GM23338 (cell line): ENCODE results near the gene CHRM5. TPM values are rescaled to one million over a fixed set of nuclear protein-coding genes. Genes with fewer than 3 reads are reported as not detected.

Experiments used
- ATAC-seq: fragments of 200-7000 bp; cut with Tn5 transposase; 3 replicates; pipeline ENCODE4 v1.9.1; 2020
- DNase-seq: peaks from one replicate; pipeline ENCODE4 v3.0.0-alpha.2; 2015; ENCODE audit warnings: low spot score
- H2AFZ ChIP-seq: fragments of 200-600 bp; sonication (generic); 2 replicates; pipeline ENCODE4 v1.8.0; 2016; ENCODE audit warnings: antibody characterized with exemption, mild to moderate bottlenecking, moderate library complexity
- H3F3A ChIP-seq: fragments of 200-600 bp; sonication (generic); replicated peaks from 2 replicates; pipeline ENCODE4 v1.8.0; 2017; ENCODE audit warnings: antibody characterized with exemption, mixed run types, low read depth
- H3K27ac ChIP-seq: fragments of 200-600 bp; sonication (generic); 2 replicates; pipeline ENCODE4 v1.6.1; 2016; ENCODE audit warnings: low read depth
- H3K27me3 ChIP-seq: fragments of 200-600 bp; sonication (generic); 2 replicates; pipeline ENCODE4 v1.8.0; 2016; ENCODE audit warnings: mild to moderate bottlenecking, mixed run types, moderate library complexity; ENCODE audit not compliant: insufficient read depth
- H3K36me3 ChIP-seq: fragments of 200-600 bp; sonication (generic); 2 replicates; pipeline ENCODE4 v1.8.0; 2016; ENCODE audit warnings: mild to moderate bottlenecking; ENCODE audit not compliant: insufficient read depth
- H3K4me1 ChIP-seq: fragments of 200-600 bp; sonication (generic); 2 replicates; pipeline ENCODE4 v1.8.0; 2016; ENCODE audit warnings: mild to moderate bottlenecking, moderate library complexity; ENCODE audit not compliant: insufficient read depth
- H3K4me2 ChIP-seq: fragments of 200-600 bp; sonication (generic); 2 replicates; pipeline ENCODE4 v1.7.1; 2017; ENCODE audit warnings: mixed run types
- H3K4me3 ChIP-seq: fragments of 200-600 bp; sonication (generic); 2 replicates; pipeline ENCODE4 v1.6.1; 2016; ENCODE audit warnings: mixed run types
- H3K79me2 ChIP-seq: fragments of 200-600 bp; sonication (generic); replicated peaks from 2 replicates; pipeline ENCODE4 v1.8.0; 2017; ENCODE audit warnings: mild to moderate bottlenecking; ENCODE audit not compliant: insufficient read depth
- H3K9me2 ChIP-seq: fragments of 200-600 bp; sonication (generic); 2 replicates; pipeline ENCODE4 v1.8.0; 2017; ENCODE audit not compliant: insufficient read depth
- H4K20me1 ChIP-seq: fragments of 200-600 bp; sonication (generic); replicated peaks from 2 replicates; pipeline ENCODE4 v1.8.0; 2017; ENCODE audit warnings: mild to moderate bottlenecking; ENCODE audit not compliant: insufficient read depth
- H3K27ac Mint-ChIP-seq: 2 replicates; pipeline ENCODE4 v1.8.0; 2020; ENCODE audit warnings: inconsistent platforms, mild to moderate bottlenecking, moderate library complexity, mixed read lengths
- H3K27me3 Mint-ChIP-seq: 3 replicates; pipeline ENCODE4 v1.8.0; 2022; ENCODE audit warnings: low read depth, mild to moderate bottlenecking, moderate library complexity, mixed read lengths, inconsistent platforms; ENCODE audit not compliant: insufficient read depth, poor library complexity
- H3K36me3 Mint-ChIP-seq: 3 replicates; pipeline ENCODE4 v1.8.0; 2021; ENCODE audit warnings: low read depth, mild to moderate bottlenecking, inconsistent platforms, moderate library complexity, mixed read lengths
- H3K4me1 Mint-ChIP-seq: 3 replicates; pipeline ENCODE4 v1.8.0; 2020; ENCODE audit warnings: mild to moderate bottlenecking, inconsistent platforms, mixed read lengths
- H3K4me3 Mint-ChIP-seq: 3 replicates; pipeline ENCODE4 v1.8.0; 2021; ENCODE audit warnings: moderate library complexity, mild to moderate bottlenecking, inconsistent platforms, mixed read lengths
- H3K9me3 Mint-ChIP-seq: 3 replicates; pipeline ENCODE4 v1.8.0; 2020; ENCODE audit warnings: moderate library complexity, mild to moderate bottlenecking, inconsistent platforms, mixed read lengths
- CREB1 ChIP-seq: fragments of 250-450 bp; sonication (Bioruptor Pico); IDR thresholded peaks from 2 replicates; pipeline ENCODE4 v1.5.0; 2020; ENCODE audit warnings: low read depth, mild to moderate bottlenecking, moderate library complexity
- ETS1 ChIP-seq: IDR thresholded peaks from 2 replicates; pipeline ENCODE4 v1.6.1; 2016; ENCODE audit warnings: antibody characterized with exemption
- EZH2 ChIP-seq: fragments of 200-600 bp; sonication (generic); IDR thresholded peaks from one replicate; pipeline ENCODE4 v1.8.0; 2017; ENCODE audit warnings: antibody characterized with exemption, mild to moderate bottlenecking, low read depth; ENCODE audit not compliant: unreplicated experiment
- EZH2phosphoT487 ChIP-seq: fragments of 200-600 bp; sonication (generic); IDR thresholded peaks from one replicate; pipeline ENCODE4 v1.8.1; 2018; ENCODE audit warnings: antibody characterized with exemption; ENCODE audit not compliant: unreplicated experiment
- JUNB ChIP-seq: IDR thresholded peaks from one replicate; pipeline ENCODE4 v1.6.1; 2016; ENCODE audit warnings: antibody characterized with exemption; ENCODE audit not compliant: unreplicated experiment
- NANOG ChIP-seq: IDR thresholded peaks from 2 replicates; pipeline ENCODE4 v1.6.1; 2016; ENCODE audit warnings: antibody characterized with exemption, borderline replicate concordance
- POLR2AphosphoS5 ChIP-seq: IDR thresholded peaks from 2 replicates; pipeline ENCODE4 v1.6.1; 2016; ENCODE audit warnings: antibody characterized with exemption, low read depth
- STAT1 ChIP-seq: IDR thresholded peaks from one replicate; pipeline ENCODE4 v1.6.1; 2016; ENCODE audit warnings: antibody characterized with exemption; ENCODE audit not compliant: unreplicated experiment
- ZNF114 ChIP-seq: fragments of 250-450 bp; sonication (Bioruptor Pico); IDR thresholded peaks from 2 replicates; pipeline ENCODE4 v1.5.0; 2020; ENCODE audit warnings: mild to moderate bottlenecking, moderate library complexity
- ZNF331 ChIP-seq: fragments of 250-450 bp; sonication (Bioruptor Pico); IDR thresholded peaks from 2 replicates; pipeline ENCODE4 v1.5.0; 2020; ENCODE audit warnings: low read depth, mild to moderate bottlenecking, moderate library complexity
- ZNF462 ChIP-seq: fragments of 250-450 bp; sonication (Bioruptor Pico); IDR thresholded peaks from 2 replicates; pipeline ENCODE4 v1.5.0; 2020; ENCODE audit warnings: mild to moderate bottlenecking, moderate library complexity
- polyA plus RNA-seq: library from polyadenylated mRNA; unstranded; fragments of >200 nt; fragmentation: Nextera tagmentation; extraction: Ambion mirVana; gene quantifications from 2 replicates; pipeline ENCODE4 v1.2.1, GENCODE V29; 2016
- total RNA-seq: library from RNA; depleted of rRNA; stranded (reverse); fragments of >200 nt; shearing (Covaris generic); gene quantifications from 2 replicates; pipeline ENCODE4 v1.2.3, GENCODE V29; 2014
- TF ChIP-seq, protein P1 (sequence below), 2 experiments: fragments of 200-600 bp in 1 of 2; sonication (generic) in 1 of 2; conservative IDR thresholded peaks; 2 replicates each; pipeline versions ENCODE4 v1.5.1 to v1.6.1; 2016 to 2017; ENCODE audit warnings: antibody characterized with exemption in 2 of 2, low read depth in 2 of 2, mild to moderate bottlenecking in 2 of 2, moderate library complexity in 1 of 2
- TF ChIP-seq, protein P2 (sequence below): IDR thresholded peaks from one replicate; pipeline ENCODE4 v1.6.1; 2018; ENCODE audit warnings: antibody characterized with exemption; ENCODE audit not compliant: unreplicated experiment

CHRM5 gene
- total and polyA plus RNA-seq, 2 experiments from 2014 or later, result not detected

DNA sequence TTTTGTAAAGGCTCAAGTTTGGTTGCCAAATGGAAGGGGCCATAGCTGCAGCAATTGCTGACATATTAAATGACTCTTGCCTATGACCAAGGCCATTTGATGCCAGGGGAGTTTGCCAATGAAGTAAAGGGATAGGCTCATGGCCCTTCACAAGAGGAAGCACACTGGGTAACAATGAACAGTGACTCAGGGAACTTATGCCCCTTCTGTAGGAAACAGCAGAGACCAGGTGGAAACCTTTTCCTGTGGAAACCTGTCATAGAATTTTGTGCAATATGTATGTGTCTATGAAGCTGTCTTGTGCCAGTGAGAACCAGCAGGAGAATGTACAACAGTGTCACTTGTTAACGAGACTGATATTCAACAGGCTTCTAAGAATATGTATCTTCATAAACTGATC lies 96.1 kb downstream of the CHRM5 start:
- Histone ChIP-seq H4K20me1 (no peaks in the 10 kb centered on the region), H3K27ac (no peak overlapping the region), H3K9me2 (no peaks in the 10 kb centered on the region), H3K36me3 (no peaks in the 10 kb centered on the region), H3K27me3 (no peaks in the 10 kb centered on the region), H3K4me2 (no peak overlapping the region), H3K79me2 (no peaks in the 10 kb centered on the region), H3F3A (no peaks in the 10 kb centered on the region), H3K4me1 (no peaks in the 10 kb centered on the region), H3K4me3 (no peak overlapping the region), H2AFZ (no peak overlapping the region)
- Mint-ChIP-seq H3K27ac (no peak overlapping the region), H3K36me3 (no peaks in the 10 kb centered on the region), H3K9me3 (no peaks in the 10 kb centered on the region), H3K4me3 (no peak overlapping the region), H3K27me3 (no peaks in the 10 kb centered on the region), H3K4me1 (no peaks in the 10 kb centered on the region)
- no peak for DNase-seq
- TF ChIP-seq, protein P1, sequence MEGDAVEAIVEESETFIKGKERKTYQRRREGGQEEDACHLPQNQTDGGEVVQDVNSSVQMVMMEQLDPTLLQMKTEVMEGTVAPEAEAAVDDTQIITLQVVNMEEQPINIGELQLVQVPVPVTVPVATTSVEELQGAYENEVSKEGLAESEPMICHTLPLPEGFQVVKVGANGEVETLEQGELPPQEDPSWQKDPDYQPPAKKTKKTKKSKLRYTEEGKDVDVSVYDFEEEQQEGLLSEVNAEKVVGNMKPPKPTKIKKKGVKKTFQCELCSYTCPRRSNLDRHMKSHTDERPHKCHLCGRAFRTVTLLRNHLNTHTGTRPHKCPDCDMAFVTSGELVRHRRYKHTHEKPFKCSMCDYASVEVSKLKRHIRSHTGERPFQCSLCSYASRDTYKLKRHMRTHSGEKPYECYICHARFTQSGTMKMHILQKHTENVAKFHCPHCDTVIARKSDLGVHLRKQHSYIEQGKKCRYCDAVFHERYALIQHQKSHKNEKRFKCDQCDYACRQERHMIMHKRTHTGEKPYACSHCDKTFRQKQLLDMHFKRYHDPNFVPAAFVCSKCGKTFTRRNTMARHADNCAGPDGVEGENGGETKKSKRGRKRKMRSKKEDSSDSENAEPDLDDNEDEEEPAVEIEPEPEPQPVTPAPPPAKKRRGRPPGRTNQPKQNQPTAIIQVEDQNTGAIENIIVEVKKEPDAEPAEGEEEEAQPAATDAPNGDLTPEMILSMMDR (conservative IDR thresholded peaks at IDR 0.05; ENCODE audit: low read depth in 2 of 2), result no peak
- TF ChIP-seq, protein P2, sequence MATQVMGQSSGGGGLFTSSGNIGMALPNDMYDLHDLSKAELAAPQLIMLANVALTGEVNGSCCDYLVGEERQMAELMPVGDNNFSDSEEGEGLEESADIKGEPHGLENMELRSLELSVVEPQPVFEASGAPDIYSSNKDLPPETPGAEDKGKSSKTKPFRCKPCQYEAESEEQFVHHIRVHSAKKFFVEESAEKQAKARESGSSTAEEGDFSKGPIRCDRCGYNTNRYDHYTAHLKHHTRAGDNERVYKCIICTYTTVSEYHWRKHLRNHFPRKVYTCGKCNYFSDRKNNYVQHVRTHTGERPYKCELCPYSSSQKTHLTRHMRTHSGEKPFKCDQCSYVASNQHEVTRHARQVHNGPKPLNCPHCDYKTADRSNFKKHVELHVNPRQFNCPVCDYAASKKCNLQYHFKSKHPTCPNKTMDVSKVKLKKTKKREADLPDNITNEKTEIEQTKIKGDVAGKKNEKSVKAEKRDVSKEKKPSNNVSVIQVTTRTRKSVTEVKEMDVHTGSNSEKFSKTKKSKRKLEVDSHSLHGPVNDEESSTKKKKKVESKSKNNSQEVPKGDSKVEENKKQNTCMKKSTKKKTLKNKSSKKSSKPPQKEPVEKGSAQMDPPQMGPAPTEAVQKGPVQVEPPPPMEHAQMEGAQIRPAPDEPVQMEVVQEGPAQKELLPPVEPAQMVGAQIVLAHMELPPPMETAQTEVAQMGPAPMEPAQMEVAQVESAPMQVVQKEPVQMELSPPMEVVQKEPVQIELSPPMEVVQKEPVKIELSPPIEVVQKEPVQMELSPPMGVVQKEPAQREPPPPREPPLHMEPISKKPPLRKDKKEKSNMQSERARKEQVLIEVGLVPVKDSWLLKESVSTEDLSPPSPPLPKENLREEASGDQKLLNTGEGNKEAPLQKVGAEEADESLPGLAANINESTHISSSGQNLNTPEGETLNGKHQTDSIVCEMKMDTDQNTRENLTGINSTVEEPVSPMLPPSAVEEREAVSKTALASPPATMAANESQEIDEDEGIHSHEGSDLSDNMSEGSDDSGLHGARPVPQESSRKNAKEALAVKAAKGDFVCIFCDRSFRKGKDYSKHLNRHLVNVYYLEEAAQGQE, result no peak
- TF ChIP-seq ZNF462 (no peak), STAT1 (no peak), EZH2phosphoT487 (no peak), ZNF114 (CRISPR knock-in tag) (no peak), JUNB (no peak), ZNF331 (CRISPR knock-in tag) (no peak), CREB1 (CRISPR knock-in tag) (no peak), ETS1 (no peak), POLR2AphosphoS5 (no peak), NANOG (no peak), EZH2 (no peak)
- ATAC-seq, result no peak
